ENCODE results near the gene NRIP2. TPM values are rescaled to one million over a fixed set of nuclear protein-coding genes. Genes with fewer than 3 reads are reported as not detected.
A peak's percentile ranks its signal among the peaks of the same experiment; 100 is the strongest.

The NRIP2 gene
- total RNA-seq, 1 experiment from 2014 or later: not detected

DNA sequence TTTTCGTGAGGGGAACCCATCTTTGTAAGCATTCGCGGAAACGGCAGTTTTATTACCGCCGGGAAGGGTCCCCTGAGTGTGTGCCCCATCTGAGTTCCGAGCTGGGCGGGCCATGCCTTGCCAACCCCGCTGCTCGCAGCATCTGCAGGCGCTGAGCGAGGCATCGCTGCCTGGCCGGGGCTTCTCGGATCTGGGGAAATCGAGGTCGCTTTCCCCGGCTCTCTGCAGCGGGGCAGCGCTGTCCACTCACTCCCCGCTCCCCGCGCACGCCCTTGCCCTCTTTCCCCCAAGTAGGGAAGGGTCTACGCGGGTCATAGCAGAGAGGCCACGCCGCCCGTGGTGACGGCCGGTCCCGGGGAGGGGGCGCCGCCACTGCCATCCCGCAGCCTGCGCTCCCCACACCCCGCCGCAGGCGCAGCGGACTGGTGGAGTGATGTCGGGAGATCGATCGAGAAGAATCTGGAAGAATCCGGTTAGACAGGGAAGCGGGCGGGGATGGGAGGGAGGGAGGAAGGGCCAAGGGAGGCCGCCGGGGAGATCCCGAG, 40.6 kb downstream of the NRIP2 start:
- Histone ChIP-seq H3K36me3 (ENCODE audit: control insufficient read depth, insufficient read depth, low read length) (peaks cover 12% of the 10 kb centered on the region), H3K27me3 (ENCODE audit: control insufficient read depth, insufficient read depth, low read length) (no peaks in the 10 kb centered on the region), H3K9me3 (ENCODE audit: control insufficient read depth, insufficient read depth, low read depth, low read length) (no peaks in the 10 kb centered on the region), H3K4me1 (ENCODE audit: control insufficient read depth, insufficient read depth, low read length) (peaks cover 14% of the 10 kb centered on the region), H3K27ac (ENCODE audit: low read length) (peak overlapping the region; percentile 63; the same call in 1 of the 2 replicates), H3K4me3 (ENCODE audit: low read depth in 2 of 2, low read length in 2 of 2) (peak overlapping the region; percentile 53 to 58)
- in situ Hi-C loops (cut with HindIII; ENCODE audit: low pct_unique_long_range_greater_than_20kb, low sequenced_read_pairs): no loop called here
- DNase-seq (ENCODE audit: low read depth, low spot score) (no peak), ATAC-seq (peak; percentile 47)
- BruUV-seq (replicated peaks): no TSS peak
- CTCF ChIA-PET: interaction anchor here (2.3 kb wide), 1 partner anchor 11 kb away, joined by 7 read pairs; no protein-coding TSS in a partner anchor
- POLR2A ChIA-PET: interaction anchor here (0.7 kb wide), 1 partner anchor 982 kb away, joined by 10 read pairs; no protein-coding TSS in a partner anchor
- TF ChIP-seq, protein P1, sequence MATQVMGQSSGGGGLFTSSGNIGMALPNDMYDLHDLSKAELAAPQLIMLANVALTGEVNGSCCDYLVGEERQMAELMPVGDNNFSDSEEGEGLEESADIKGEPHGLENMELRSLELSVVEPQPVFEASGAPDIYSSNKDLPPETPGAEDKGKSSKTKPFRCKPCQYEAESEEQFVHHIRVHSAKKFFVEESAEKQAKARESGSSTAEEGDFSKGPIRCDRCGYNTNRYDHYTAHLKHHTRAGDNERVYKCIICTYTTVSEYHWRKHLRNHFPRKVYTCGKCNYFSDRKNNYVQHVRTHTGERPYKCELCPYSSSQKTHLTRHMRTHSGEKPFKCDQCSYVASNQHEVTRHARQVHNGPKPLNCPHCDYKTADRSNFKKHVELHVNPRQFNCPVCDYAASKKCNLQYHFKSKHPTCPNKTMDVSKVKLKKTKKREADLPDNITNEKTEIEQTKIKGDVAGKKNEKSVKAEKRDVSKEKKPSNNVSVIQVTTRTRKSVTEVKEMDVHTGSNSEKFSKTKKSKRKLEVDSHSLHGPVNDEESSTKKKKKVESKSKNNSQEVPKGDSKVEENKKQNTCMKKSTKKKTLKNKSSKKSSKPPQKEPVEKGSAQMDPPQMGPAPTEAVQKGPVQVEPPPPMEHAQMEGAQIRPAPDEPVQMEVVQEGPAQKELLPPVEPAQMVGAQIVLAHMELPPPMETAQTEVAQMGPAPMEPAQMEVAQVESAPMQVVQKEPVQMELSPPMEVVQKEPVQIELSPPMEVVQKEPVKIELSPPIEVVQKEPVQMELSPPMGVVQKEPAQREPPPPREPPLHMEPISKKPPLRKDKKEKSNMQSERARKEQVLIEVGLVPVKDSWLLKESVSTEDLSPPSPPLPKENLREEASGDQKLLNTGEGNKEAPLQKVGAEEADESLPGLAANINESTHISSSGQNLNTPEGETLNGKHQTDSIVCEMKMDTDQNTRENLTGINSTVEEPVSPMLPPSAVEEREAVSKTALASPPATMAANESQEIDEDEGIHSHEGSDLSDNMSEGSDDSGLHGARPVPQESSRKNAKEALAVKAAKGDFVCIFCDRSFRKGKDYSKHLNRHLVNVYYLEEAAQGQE (IDR thresholded peaks at IDR 0.05; ENCODE audit: insufficient read depth in 1 of 2, low read depth in 2 of 2, low read length in 1 of 2): no peak
- TF ChIP-seq TCF7L2 (IDR thresholded peaks at IDR 0.05; ENCODE audit: low read depth, low read length) (no peak), SIN3A (IDR thresholded peaks at IDR 0.05; ENCODE audit: borderline replicate concordance, insufficient read depth, low read depth, low read length) (no peak)
- intact Hi-C loops (cut with micrococcal nuclease; ENCODE audit: unreplicated experiment): no loop called here

DNA sequence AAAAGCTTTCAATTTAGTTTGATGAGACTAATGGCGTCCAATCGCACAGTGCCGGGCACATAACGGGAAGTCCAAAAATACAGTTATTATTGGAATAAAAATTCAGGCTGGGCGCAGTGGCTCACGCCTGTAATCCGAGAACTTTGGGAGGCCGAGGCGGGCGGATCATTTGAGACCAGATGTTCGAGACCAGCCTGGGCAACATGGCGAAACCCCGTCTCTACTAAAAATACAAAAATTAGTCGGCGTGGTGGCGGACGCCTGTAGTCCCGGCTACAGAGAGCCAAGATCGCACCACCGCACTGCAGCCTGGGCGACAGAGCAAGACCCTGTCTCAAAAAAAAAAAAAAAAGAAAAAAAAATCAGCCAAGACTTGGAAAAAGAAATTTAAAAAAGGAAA, 41.3 kb downstream of the NRIP2 start:
- no peak overlapping the region for H3K4me3 ChIP-seq (ENCODE audit: low read depth in 2 of 2, low read length in 2 of 2)
- no peak for ATAC-seq
- ChIA-PET POLR2A (interaction anchor here (0.7 kb wide), 1 partner anchor 982 kb away, joined by 10 read pairs; no protein-coding TSS in a partner anchor), CTCF (no interaction called here)
- in situ Hi-C loops (cut with HindIII; ENCODE audit: low pct_unique_long_range_greater_than_20kb, low sequenced_read_pairs) (no loop called here), intact Hi-C loops (cut with micrococcal nuclease; ENCODE audit: unreplicated experiment) (no loop called here)
- peaks cover 12% of the 10 kb centered on the region for H3K36me3 ChIP-seq (ENCODE audit: control insufficient read depth, insufficient read depth, low read length)
- no peak for DNase-seq (ENCODE audit: low read depth, low spot score)
- H3K9me3 ChIP-seq (ENCODE audit: control insufficient read depth, insufficient read depth, low read depth, low read length): no peaks in the 10 kb centered on the region
- no peaks in the 10 kb centered on the region for H3K27me3 ChIP-seq (ENCODE audit: control insufficient read depth, insufficient read depth, low read length)
- BruUV-seq (replicated peaks): no TSS peak
- no peak overlapping the region for H3K27ac ChIP-seq (ENCODE audit: low read length)
- H3K4me1 ChIP-seq (ENCODE audit: control insufficient read depth, insufficient read depth, low read length): peaks cover 14% of the 10 kb centered on the region
- TF ChIP-seq, protein P2, sequence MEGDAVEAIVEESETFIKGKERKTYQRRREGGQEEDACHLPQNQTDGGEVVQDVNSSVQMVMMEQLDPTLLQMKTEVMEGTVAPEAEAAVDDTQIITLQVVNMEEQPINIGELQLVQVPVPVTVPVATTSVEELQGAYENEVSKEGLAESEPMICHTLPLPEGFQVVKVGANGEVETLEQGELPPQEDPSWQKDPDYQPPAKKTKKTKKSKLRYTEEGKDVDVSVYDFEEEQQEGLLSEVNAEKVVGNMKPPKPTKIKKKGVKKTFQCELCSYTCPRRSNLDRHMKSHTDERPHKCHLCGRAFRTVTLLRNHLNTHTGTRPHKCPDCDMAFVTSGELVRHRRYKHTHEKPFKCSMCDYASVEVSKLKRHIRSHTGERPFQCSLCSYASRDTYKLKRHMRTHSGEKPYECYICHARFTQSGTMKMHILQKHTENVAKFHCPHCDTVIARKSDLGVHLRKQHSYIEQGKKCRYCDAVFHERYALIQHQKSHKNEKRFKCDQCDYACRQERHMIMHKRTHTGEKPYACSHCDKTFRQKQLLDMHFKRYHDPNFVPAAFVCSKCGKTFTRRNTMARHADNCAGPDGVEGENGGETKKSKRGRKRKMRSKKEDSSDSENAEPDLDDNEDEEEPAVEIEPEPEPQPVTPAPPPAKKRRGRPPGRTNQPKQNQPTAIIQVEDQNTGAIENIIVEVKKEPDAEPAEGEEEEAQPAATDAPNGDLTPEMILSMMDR (IDR thresholded peaks at IDR 0.05): no peak
- TF ChIP-seq, protein P1 (IDR thresholded peaks at IDR 0.05; ENCODE audit: insufficient read depth in 1 of 2, low read depth in 2 of 2, low read length in 1 of 2): no peak
- TF ChIP-seq TCF7L2 (IDR thresholded peaks at IDR 0.05; ENCODE audit: low read depth, low read length): no peak
- no peak for TF ChIP-seq SIN3A (IDR thresholded peaks at IDR 0.05; ENCODE audit: borderline replicate concordance, insufficient read depth, low read depth, low read length)
- TF ChIP-seq POLR2AphosphoS5 (IDR thresholded peaks at IDR 0.05; ENCODE audit: low read depth, low read length): no peak

Measured in Panc1 (cell line).